ENCODE results near the gene PIEZO2. TPM values are rescaled to one million over a fixed set of nuclear protein-coding genes. Genes with fewer than 3 reads are reported as not detected.

The PIEZO2 gene
- total and polyA plus RNA-seq, 2 of the 8 experiments (the other 6 are each of a cell fraction or from before 2014, with no cell fraction given) = 4.7 to 16.5 TPM

DNA sequence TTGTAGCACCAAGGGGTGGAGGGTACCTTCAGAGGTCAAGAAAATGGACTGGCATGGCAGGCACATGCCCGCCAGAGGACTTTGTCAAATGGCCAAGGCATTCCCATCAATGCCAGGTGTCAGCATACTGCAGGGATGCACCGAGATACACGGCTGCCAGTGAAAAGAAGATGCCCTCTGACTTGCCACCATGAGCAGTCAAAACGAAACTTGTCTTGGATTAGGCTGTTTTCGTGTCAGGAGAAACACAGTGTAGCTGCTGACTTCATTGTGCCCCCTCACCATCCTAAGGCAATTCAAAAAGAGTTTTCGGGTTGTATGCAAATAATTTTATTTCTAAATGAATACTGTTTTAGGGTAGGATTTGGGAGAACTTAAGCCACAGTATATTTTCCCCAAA, 442.1 kb downstream of the PIEZO2 start (continued):
- TF ChIP-seq CHD7 (IDR thresholded peaks at IDR 0.05; ENCODE audit: insufficient replicate concordance, low read length) (no peak), CTCF (IDR thresholded peaks at IDR 0.05; ENCODE audit: control extremely low read depth in 1 of 3, insufficient read depth in 1 of 3, low read depth in 1 of 3, low read length in 3 of 3) (no peak), SP2 (IDR thresholded peaks at IDR 0.05; ENCODE audit: low read length) (no peak), BRCA1 (IDR thresholded peaks at IDR 0.05; ENCODE audit: low read depth, low read length) (no peak), BCL11A (IDR thresholded peaks at IDR 0.05; ENCODE audit: low read depth in 2 of 2, low read length in 2 of 2) (no peak), SRF (IDR thresholded peaks at IDR 0.05; ENCODE audit: low read depth, low read length) (no peak), RFX5 (IDR thresholded peaks at IDR 0.05; ENCODE audit: borderline replicate concordance, low read depth, low read length) (no peak), CTBP2 (IDR thresholded peaks at IDR 0.05; ENCODE audit: borderline replicate concordance, insufficient read depth, insufficient read length, low read length) (no peak), CEBPB (IDR thresholded peaks at IDR 0.05; ENCODE audit: low read depth, low read length) (no peak), CBX8 (IDR thresholded peaks at IDR 0.05; ENCODE audit: borderline replicate concordance, low read depth, low read length) (no peak)
